HL-60 (cell line): ENCODE data around the gene GFRA4.

Experiments
- CTCF ChIP-seq: IDR thresholded peaks from one replicate; pipeline ENCODE4 v1.5.1; 2011; ENCODE audit warnings: low read length, control low read depth, inconsistent platforms; ENCODE audit not compliant: insufficient read depth
- POLR2AphosphoS5 ChIP-seq: IDR thresholded peaks from 2 replicates; pipeline ENCODE4 v1.6.1; 2012; ENCODE audit warnings: low read depth
- REST ChIP-seq: IDR thresholded peaks from 2 replicates; pipeline ENCODE4 v1.6.1; 2012; ENCODE audit warnings: low read depth; ENCODE audit not compliant: insufficient replicate concordance
- SPI1 ChIP-seq: IDR thresholded peaks from 2 replicates; pipeline ENCODE4 v1.6.1; 2012; ENCODE audit warnings: low read depth, mild to moderate bottlenecking, borderline replicate concordance

GRCh38 chr20:3663858-3664257 is 659 bp upstream of the GFRA4 start:
- TF ChIP-seq REST: no peak
- no peak for TF ChIP-seq CTCF
- TF ChIP-seq SPI1: no peak
- no peak for TF ChIP-seq POLR2AphosphoS5
